Measurements from ENCODE around the gene ELMO1.

DNA sequence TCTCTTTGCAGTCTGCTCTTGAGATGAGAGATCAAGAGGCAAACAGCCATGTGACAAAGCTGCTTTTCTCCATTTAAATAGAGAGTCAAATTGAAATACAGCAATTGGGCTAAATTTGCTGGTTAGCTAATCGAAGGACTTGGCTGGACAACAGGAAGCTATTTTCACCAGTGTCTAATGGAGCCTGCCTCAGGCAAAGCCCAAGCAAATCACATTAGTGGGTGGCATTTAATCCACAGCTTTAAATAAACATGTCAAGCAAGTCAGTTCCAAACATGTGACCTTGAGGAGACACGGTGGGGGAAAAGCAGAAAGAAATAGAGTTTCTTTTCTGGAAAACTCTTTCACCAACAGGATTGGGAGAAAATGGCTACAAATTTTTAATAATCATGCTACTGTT, 543.9 kb downstream of the ELMO1 start:
- TF ChIP-seq, protein P1, sequence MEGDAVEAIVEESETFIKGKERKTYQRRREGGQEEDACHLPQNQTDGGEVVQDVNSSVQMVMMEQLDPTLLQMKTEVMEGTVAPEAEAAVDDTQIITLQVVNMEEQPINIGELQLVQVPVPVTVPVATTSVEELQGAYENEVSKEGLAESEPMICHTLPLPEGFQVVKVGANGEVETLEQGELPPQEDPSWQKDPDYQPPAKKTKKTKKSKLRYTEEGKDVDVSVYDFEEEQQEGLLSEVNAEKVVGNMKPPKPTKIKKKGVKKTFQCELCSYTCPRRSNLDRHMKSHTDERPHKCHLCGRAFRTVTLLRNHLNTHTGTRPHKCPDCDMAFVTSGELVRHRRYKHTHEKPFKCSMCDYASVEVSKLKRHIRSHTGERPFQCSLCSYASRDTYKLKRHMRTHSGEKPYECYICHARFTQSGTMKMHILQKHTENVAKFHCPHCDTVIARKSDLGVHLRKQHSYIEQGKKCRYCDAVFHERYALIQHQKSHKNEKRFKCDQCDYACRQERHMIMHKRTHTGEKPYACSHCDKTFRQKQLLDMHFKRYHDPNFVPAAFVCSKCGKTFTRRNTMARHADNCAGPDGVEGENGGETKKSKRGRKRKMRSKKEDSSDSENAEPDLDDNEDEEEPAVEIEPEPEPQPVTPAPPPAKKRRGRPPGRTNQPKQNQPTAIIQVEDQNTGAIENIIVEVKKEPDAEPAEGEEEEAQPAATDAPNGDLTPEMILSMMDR (IDR thresholded peaks at IDR 0.05; ENCODE audit: borderline replicate concordance, extremely low read depth, low read length, poor library complexity, severe bottlenecking): no peak
- no peak for TF ChIP-seq EZH2 (IDR thresholded peaks at IDR 0.05; ENCODE audit: borderline replicate concordance, low read depth, low read length, severe bottlenecking)

Data from DND-41 (cell line).